SU-DHL-6 (cell line): Measurements from ENCODE around the gene RAE1.

Experiments used
- H2AFZ ChIP-seq: fragments of 200-600 bp; sonication (generic); 2 replicates; pipeline ENCODE4 v1.6.1; 2014; ENCODE audit warnings: low read depth, mild to moderate bottlenecking, moderate library complexity, mixed read lengths, antibody characterized with exemption, low read length; ENCODE audit not compliant: severe bottlenecking
- H3F3A ChIP-seq: fragments of 200-600 bp; shearing (Covaris generic); 2 replicates; pipeline ENCODE4 v1.6.0; 2016; ENCODE audit warnings: antibody characterized with exemption, mild to moderate bottlenecking; ENCODE audit not compliant: insufficient read depth
- H3K27ac ChIP-seq: fragments of 200-600 bp; sonication (generic); 2 replicates; pipeline ENCODE4 v1.5.1; 2016; ENCODE audit warnings: low read depth, mild to moderate bottlenecking, low read length, moderate library complexity, mixed read lengths
- H3K27me3 ChIP-seq: fragments of 200-600 bp; sonication (generic), shearing (Covaris generic); 2 replicates; pipeline ENCODE4 v1.6.0; 2014; ENCODE audit warnings: mild to moderate bottlenecking, low read length
- H3K36me3 ChIP-seq: fragments of 200-600 bp; sonication (generic); 2 replicates; pipeline ENCODE4 v1.6.1; 2014; ENCODE audit warnings: mild to moderate bottlenecking, low read length, mixed read lengths
- H3K4me2 ChIP-seq: fragments of 300-600, 200-600 bp; shearing (Covaris generic), sonication (generic); 2 replicates; pipeline ENCODE4 v1.6.0; 2014; ENCODE audit warnings: low read length, low read depth, mild to moderate bottlenecking; ENCODE audit not compliant: poor library complexity, severe bottlenecking
- H3K4me3 ChIP-seq: fragments of 200-600 bp; sonication (generic); 2 replicates; pipeline ENCODE4 v1.5.1; 2014; ENCODE audit warnings: antibody characterized with exemption, low read length, mild to moderate bottlenecking, mixed read lengths; ENCODE audit not compliant: insufficient read depth, poor library complexity, severe bottlenecking
- H3K79me2 ChIP-seq: fragments of 200-600 bp; sonication (generic); 2 replicates; pipeline ENCODE4 v1.6.1; 2014; ENCODE audit warnings: mild to moderate bottlenecking, low read length, moderate library complexity; ENCODE audit not compliant: insufficient read depth
- H3K9ac ChIP-seq: fragments of 200-600 bp; sonication (generic); 2 replicates; pipeline ENCODE4 v1.7.0; 2014; ENCODE audit warnings: mild to moderate bottlenecking, low read length
- H3K9me2 ChIP-seq: fragments of 200-600 bp; sonication (generic); replicated peaks from 2 replicates; pipeline ENCODE4 v1.6.1; 2014; ENCODE audit warnings: low read length; ENCODE audit not compliant: insufficient read depth
- H3K9me3 ChIP-seq: fragments of 200-600 bp; sonication (generic); 2 replicates; pipeline ENCODE4 v1.6.1; 2014; ENCODE audit warnings: low read length, mixed read lengths; ENCODE audit not compliant: insufficient read depth
- H4K20me1 ChIP-seq: fragments of 200-600 bp; sonication (generic); 2 replicates; pipeline ENCODE4 v1.6.1; 2014; ENCODE audit warnings: low read depth, mild to moderate bottlenecking, antibody characterized with exemption, low read length, moderate library complexity, mixed read lengths
- CTCF ChIP-seq: fragments of 200-600 bp; sonication (generic); IDR thresholded peaks from one replicate; pipeline ENCODE4 v1.5.1; 2017; ENCODE audit warnings: antibody characterized with exemption, mild to moderate bottlenecking, low read length, moderate library complexity; ENCODE audit not compliant: insufficient read depth, poor library complexity, severe bottlenecking
- EZH2phosphoT487 ChIP-seq: fragments of 200-600 bp; sonication (generic), shearing (Covaris generic); conservative IDR thresholded peaks from 2 replicates; pipeline ENCODE4 v1.6.1; 2018; ENCODE audit warnings: mild to moderate bottlenecking, antibody characterized with exemption, low read length, moderate library complexity, mixed read lengths

Gene RAE1

GRCh38 chr20:57408536-57409233 is 57.6 kb downstream of the RAE1 start:
- no peak overlapping the region for H2AFZ ChIP-seq
- H3K79me2 ChIP-seq = peaks cover 11% of the 10 kb centered on the region
- H3K9ac ChIP-seq = no peak overlapping the region
- H3K9me3 ChIP-seq = no peaks in the 10 kb centered on the region
- no peaks in the 10 kb centered on the region for H3K27me3 ChIP-seq
- H3K4me2 ChIP-seq = no peak overlapping the region
- H3F3A ChIP-seq = peaks cover 20% of the 10 kb centered on the region
- H3K9me2 ChIP-seq = no peaks in the 10 kb centered on the region
- no peak overlapping the region for H3K27ac ChIP-seq
- no peak for TF ChIP-seq CTCF
- TF ChIP-seq EZH2phosphoT487 = no peak
- H3K36me3 ChIP-seq = peaks cover 13% of the 10 kb centered on the region; the same call in 1 of the 2 replicates
- H3K4me3 ChIP-seq = no peak overlapping the region
- H4K20me1 ChIP-seq = peaks cover 17% of the 10 kb centered on the region; the same call in 1 of the 2 replicates

- H3K9me2 ChIP-seq = no peaks in the 10 kb centered on the region
- no peak overlapping the region for H3K27ac ChIP-seq
- TF ChIP-seq EZH2phosphoT487 (no peak), CTCF (no peak)
- peaks cover 20% of the 10 kb centered on the region for H3F3A ChIP-seq
- no peaks in the 10 kb centered on the region for H3K9me3 ChIP-seq
- no peak overlapping the region for H2AFZ ChIP-seq
- no peak overlapping the region for H3K4me2 ChIP-seq
- H3K4me3 ChIP-seq = no peak overlapping the region
- H3K79me2 ChIP-seq = peaks cover 5% of the 10 kb centered on the region
- no peak overlapping the region for H3K9ac ChIP-seq
- H4K20me1 ChIP-seq = peaks cover 11% of the 10 kb centered on the region; the same call in 1 of the 2 replicates
- no peaks in the 10 kb centered on the region for H3K27me3 ChIP-seq
- H3K36me3 ChIP-seq = peaks cover 8% of the 10 kb centered on the region; the same call in 1 of the 2 replicates
Observed at GRCh38 chr20:57409316-57409671, 58.2 kb downstream of the RAE1 start.

- Histone ChIP-seq H2AFZ (no peak overlapping the region), H3K9ac (no peak overlapping the region), H3K4me2 (no peak overlapping the region), H4K20me1 (peaks cover 7% of the 10 kb centered on the region; the same call in 1 of the 2 replicates), H3K36me3 (peaks cover 8% of the 10 kb centered on the region; the same call in 1 of the 2 replicates), H3K79me2 (no peaks in the 10 kb centered on the region; the same call in 1 of the 2 replicates), H3K9me3 (no peaks in the 10 kb centered on the region), H3K4me3 (no peak overlapping the region), H3K27ac (no peak overlapping the region), H3K27me3 (no peaks in the 10 kb centered on the region), H3K9me2 (no peaks in the 10 kb centered on the region), H3F3A (peaks cover 20% of the 10 kb centered on the region)
- TF ChIP-seq EZH2phosphoT487 = no peak
- no peak for TF ChIP-seq CTCF
Observed at GRCh38 chr20:57409672-57410397, 58.8 kb downstream of the RAE1 start.
